ENCODE results near the gene ADRA2B. TPM values are rescaled to one million over a fixed set of nuclear protein-coding genes. Genes with fewer than 3 reads are reported as not detected.
"Not testable (repeated sequence)": the region's sequence is repeated elsewhere in the genome, so short reads cannot be mapped to it uniquely, and the experiment has no call there.

ADRA2B gene
- total and polyA plus RNA-seq, 2 donors (not counting 1 experiment from before 2014, with no cell fraction given): 0.27 to 0.46 TPM

GRCh38 chr2:96065381-96065930 is 50.9 kb downstream of the ADRA2B start:
- no peak for TF ChIP-seq EZH2 (IDR thresholded peaks at IDR 0.05; ENCODE audit: borderline replicate concordance, insufficient read depth, low read depth, low read length, poor library complexity, severe bottlenecking)
- TF ChIP-seq, protein P1, sequence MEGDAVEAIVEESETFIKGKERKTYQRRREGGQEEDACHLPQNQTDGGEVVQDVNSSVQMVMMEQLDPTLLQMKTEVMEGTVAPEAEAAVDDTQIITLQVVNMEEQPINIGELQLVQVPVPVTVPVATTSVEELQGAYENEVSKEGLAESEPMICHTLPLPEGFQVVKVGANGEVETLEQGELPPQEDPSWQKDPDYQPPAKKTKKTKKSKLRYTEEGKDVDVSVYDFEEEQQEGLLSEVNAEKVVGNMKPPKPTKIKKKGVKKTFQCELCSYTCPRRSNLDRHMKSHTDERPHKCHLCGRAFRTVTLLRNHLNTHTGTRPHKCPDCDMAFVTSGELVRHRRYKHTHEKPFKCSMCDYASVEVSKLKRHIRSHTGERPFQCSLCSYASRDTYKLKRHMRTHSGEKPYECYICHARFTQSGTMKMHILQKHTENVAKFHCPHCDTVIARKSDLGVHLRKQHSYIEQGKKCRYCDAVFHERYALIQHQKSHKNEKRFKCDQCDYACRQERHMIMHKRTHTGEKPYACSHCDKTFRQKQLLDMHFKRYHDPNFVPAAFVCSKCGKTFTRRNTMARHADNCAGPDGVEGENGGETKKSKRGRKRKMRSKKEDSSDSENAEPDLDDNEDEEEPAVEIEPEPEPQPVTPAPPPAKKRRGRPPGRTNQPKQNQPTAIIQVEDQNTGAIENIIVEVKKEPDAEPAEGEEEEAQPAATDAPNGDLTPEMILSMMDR (IDR thresholded peaks at IDR 0.05): no peak
- H3K27me3 Mint-ChIP-seq: peaks cover 2% of the 10 kb centered on the region
- Histone ChIP-seq H3K36me3 (replicated peaks in 1 of 2; ENCODE audit: control extremely low read depth in 1 of 2, control insufficient read depth in 1 of 2, extremely low read depth in 1 of 2, insufficient read depth in 2 of 2, low read length in 1 of 2) (no peaks in the 10 kb centered on the region), H3K27me3 (replicated peaks in 1 of 4; ENCODE audit: control extremely low read depth in 1 of 4, control insufficient read depth in 3 of 4, insufficient read depth in 4 of 4, low read length in 3 of 4) (no peaks in the 10 kb centered on the region), H3K79me2 (ENCODE audit: control insufficient read depth, insufficient read depth, low read length) (no peaks in the 10 kb centered on the region), H3K4me3 (ENCODE audit: control extremely low read depth in 1 of 5, extremely low read depth in 1 of 5, insufficient read depth in 1 of 5, low read depth in 2 of 5, low read length in 4 of 5) (no peak overlapping the region), H3K27ac (ENCODE audit: low read length in 2 of 2) (no peak overlapping the region), H2AFZ (ENCODE audit: insufficient read depth, low read depth, low read length, poor library complexity, severe bottlenecking) (no peak overlapping the region), H3K9ac (ENCODE audit: low read length) (no peak overlapping the region), H3K9me3 (ENCODE audit: control extremely low read depth in 1 of 3, control insufficient read depth in 2 of 3, insufficient read depth in 1 of 3, low read length in 2 of 3) (no peaks in the 10 kb centered on the region), H3K4me2 (replicated peaks; ENCODE audit: low read depth, low read length, poor library complexity, severe bottlenecking) (no peak overlapping the region), H3K4me1 (ENCODE audit: control insufficient read depth in 2 of 2, insufficient read depth in 2 of 2, low read length in 2 of 2) (no peaks in the 10 kb centered on the region), H4K20me1 (ENCODE audit: control insufficient read depth, insufficient read depth, low read length, poor library complexity, severe bottlenecking) (no peaks in the 10 kb centered on the region)
- H3K9me3 Mint-ChIP-seq (ENCODE audit: insufficient read depth): no peaks in the 10 kb centered on the region
- no peak overlapping the region for H3K27ac Mint-ChIP-seq
- WGBS (ENCODE audit: insufficient coverage): 81% methylated on average over 3 of the region's 4 CpGs
- ChIA-PET CTCF (no interaction called here), POLR2A (no interaction called here)
- H3K4me1 Mint-ChIP-seq: no peaks in the 10 kb centered on the region
- ATAC-seq (ENCODE audit: low read depth) (no peak), DNase-seq (peak; percentile 4)
- H3K4me3 Mint-ChIP-seq: no peak overlapping the region
- intact Hi-C loops (cut with micrococcal nuclease): no loop called here

- H3K9ac ChIP-seq (ENCODE audit: low read length); ATAC-seq (ENCODE audit: low read depth); H3K27ac Mint-ChIP-seq; H3K36me3 ChIP-seq (replicated peaks in 1 of 2; ENCODE audit: control extremely low read depth in 1 of 2, control insufficient read depth in 1 of 2, extremely low read depth in 1 of 2, insufficient read depth in 2 of 2, low read length in 1 of 2); H4K20me1 ChIP-seq (ENCODE audit: control insufficient read depth, insufficient read depth, low read length, poor library complexity, severe bottlenecking); H3K27me3 ChIP-seq (replicated peaks in 1 of 4; ENCODE audit: control extremely low read depth in 1 of 4, control insufficient read depth in 3 of 4, insufficient read depth in 4 of 4, low read length in 3 of 4); intact Hi-C loops (cut with micrococcal nuclease); H3K4me1 Mint-ChIP-seq; H3K9me3 Mint-ChIP-seq (ENCODE audit: insufficient read depth); POLR2A ChIA-PET; DNase-seq; H3K4me3 ChIP-seq (ENCODE audit: control extremely low read depth in 1 of 5, extremely low read depth in 1 of 5, insufficient read depth in 1 of 5, low read depth in 2 of 5, low read length in 4 of 5); H3K27ac ChIP-seq (ENCODE audit: low read length in 2 of 2); H3K79me2 ChIP-seq (ENCODE audit: control insufficient read depth, insufficient read depth, low read length); CTCF ChIA-PET; H3K4me2 ChIP-seq (replicated peaks; ENCODE audit: low read depth, low read length, poor library complexity, severe bottlenecking); H2AFZ ChIP-seq (ENCODE audit: insufficient read depth, low read depth, low read length, poor library complexity, severe bottlenecking); H3K4me3 Mint-ChIP-seq; H3K9me3 ChIP-seq (ENCODE audit: control extremely low read depth in 1 of 3, control insufficient read depth in 2 of 3, insufficient read depth in 1 of 3, low read length in 2 of 3); H3K4me1 ChIP-seq (ENCODE audit: control insufficient read depth in 2 of 2, insufficient read depth in 2 of 2, low read length in 2 of 2); H3K27me3 Mint-ChIP-seq: not testable (repeated sequence)
These were observed 51.6 kb downstream of the ADRA2B start for GRCh38 chr2:96064760-96065159.

- H3K4me1 ChIP-seq (ENCODE audit: control insufficient read depth in 2 of 2, insufficient read depth in 2 of 2, low read length in 2 of 2); H3K9ac ChIP-seq (ENCODE audit: low read length); H3K27me3 ChIP-seq (replicated peaks in 1 of 4; ENCODE audit: control extremely low read depth in 1 of 4, control insufficient read depth in 3 of 4, insufficient read depth in 4 of 4, low read length in 3 of 4); H3K27me3 Mint-ChIP-seq; H3K4me3 Mint-ChIP-seq; ATAC-seq (ENCODE audit: low read depth); intact Hi-C loops (cut with micrococcal nuclease); H3K4me2 ChIP-seq (replicated peaks; ENCODE audit: low read depth, low read length, poor library complexity, severe bottlenecking); H3K79me2 ChIP-seq (ENCODE audit: control insufficient read depth, insufficient read depth, low read length); H3K27ac ChIP-seq (ENCODE audit: low read length in 2 of 2); H3K9me3 ChIP-seq (ENCODE audit: control extremely low read depth in 1 of 3, control insufficient read depth in 2 of 3, insufficient read depth in 1 of 3, low read length in 2 of 3); H2AFZ ChIP-seq (ENCODE audit: insufficient read depth, low read depth, low read length, poor library complexity, severe bottlenecking); DNase-seq; H3K4me3 ChIP-seq (ENCODE audit: control extremely low read depth in 1 of 5, extremely low read depth in 1 of 5, insufficient read depth in 1 of 5, low read depth in 2 of 5, low read length in 4 of 5); H3K9me3 Mint-ChIP-seq (ENCODE audit: insufficient read depth); H4K20me1 ChIP-seq (ENCODE audit: control insufficient read depth, insufficient read depth, low read length, poor library complexity, severe bottlenecking); H3K4me1 Mint-ChIP-seq; H3K36me3 ChIP-seq (replicated peaks in 1 of 2; ENCODE audit: control extremely low read depth in 1 of 2, control insufficient read depth in 1 of 2, extremely low read depth in 1 of 2, insufficient read depth in 2 of 2, low read length in 1 of 2); CTCF ChIA-PET; POLR2A ChIA-PET; H3K27ac Mint-ChIP-seq: not testable (repeated sequence)
- 100% methylated on average over 1 of the region's 3 CpGs for WGBS (ENCODE audit: insufficient coverage)
These were observed 52.2 kb downstream of the ADRA2B start for GRCh38 chr2:96064047-96064675.
